ENCODE data around the gene CNP.
"Not testable (repeated sequence)": the region's sequence is repeated elsewhere in the genome, so short reads cannot be mapped to it uniquely, and the experiment has no call there.

The CNP gene

GRCh38 chr17:41919840-41920579, 46.6 kb upstream of the CNP start:
- no peak for TF ChIP-seq CTCF (IDR thresholded peaks at IDR 0.05; ENCODE audit: extremely low read depth, insufficient read depth, missing control alignments)
- in situ Hi-C loops (cut with MboI; ENCODE audit: low pct_unique_long_range_greater_than_20kb, low sequenced_read_pairs, unreplicated experiment) = no loop called here
- DNase-seq (ENCODE audit: low spot score) = no peak

GRCh38 chr17:41920580-41920955, 46.0 kb upstream of the CNP start:
- no peak for DNase-seq (ENCODE audit: low spot score)
- in situ Hi-C loops (cut with MboI; ENCODE audit: low pct_unique_long_range_greater_than_20kb, low sequenced_read_pairs, unreplicated experiment) = no loop called here
- TF ChIP-seq CTCF (IDR thresholded peaks at IDR 0.05; ENCODE audit: extremely low read depth, insufficient read depth, missing control alignments) = no peak

- in situ Hi-C loops (cut with MboI; ENCODE audit: low pct_unique_long_range_greater_than_20kb, low sequenced_read_pairs, unreplicated experiment) = no loop called here
Measured at GRCh38 chr17:41925991-41926590, 40.5 kb upstream of the CNP start.

GRCh38 chr17:41928693-41929251, 37.8 kb upstream of the CNP start:
- DNase-seq (ENCODE audit: low spot score) = no peak
- in situ Hi-C loops (cut with MboI; ENCODE audit: low pct_unique_long_range_greater_than_20kb, low sequenced_read_pairs, unreplicated experiment) = no loop called here
- no peak for TF ChIP-seq CTCF (IDR thresholded peaks at IDR 0.05; ENCODE audit: extremely low read depth, insufficient read depth, missing control alignments)

More at GRCh38 chr17:41925991-41926590, 40.5 kb upstream of the CNP start:
- DNase-seq (ENCODE audit: low spot score) = no peak
- no peak for TF ChIP-seq CTCF (IDR thresholded peaks at IDR 0.05; ENCODE audit: extremely low read depth, insufficient read depth, missing control alignments)

- DNase-seq (ENCODE audit: low spot score) = peak; percentile 93
- peak; percentile 18 for TF ChIP-seq CTCF (IDR thresholded peaks at IDR 0.05; ENCODE audit: extremely low read depth, insufficient read depth, missing control alignments)
- in situ Hi-C loops (cut with MboI; ENCODE audit: low pct_unique_long_range_greater_than_20kb, low sequenced_read_pairs, unreplicated experiment) = no loop called here
Measured at GRCh38 chr17:41930009-41930832, 36.4 kb upstream of the CNP start, which contains the start of gene ODAD4. TSS of gene ODAD4 (plus strand) at chr17:41930617. CDS start at chr17:41930724, 107 bp downstream.

GRCh38 chr17:41930833-41931156, 35.8 kb upstream of the CNP start:
- in situ Hi-C loops (cut with MboI; ENCODE audit: low pct_unique_long_range_greater_than_20kb, low sequenced_read_pairs, unreplicated experiment); DNase-seq (ENCODE audit: low spot score): not testable (repeated sequence)

- in situ Hi-C loops (cut with MboI; ENCODE audit: low pct_unique_long_range_greater_than_20kb, low sequenced_read_pairs, unreplicated experiment); DNase-seq (ENCODE audit: low spot score): not testable (repeated sequence)
Measured at GRCh38 chr17:41931715-41932114, 34.9 kb upstream of the CNP start.
